MCF 10A (cell line): ENCODE data around the gene IRAK1. TPM values are rescaled to one million over a fixed set of nuclear protein-coding genes. Genes with fewer than 3 reads are reported as not detected.
"Not testable (repeated sequence)": the region's sequence is repeated elsewhere in the genome, so short reads cannot be mapped to it uniquely, and the experiment has no call there.

ENCODE experiments used
- BruUV-seq: library from RNA; stranded (reverse); fragments of 400-500 nt; replicated peaks from 2 replicates; lab custom pipeline; 2021; lab: Mats Ljungman, UMichigan
- CTCF ChIA-PET: fragments of 300-600 bp; sonication (Branson Sonifier 250); formaldehyde crosslinking; extraction: SDS; loops from one replicate; lab custom pipeline; 2021; ENCODE audit warnings: antibody characterized with exemption, inconsistent platforms; lab: Yijun Ruan, JAX
- POLR2A ChIA-PET: fragments of 300-600, 350-650 bp; sonication (Branson Sonifier 250); formaldehyde crosslinking; extraction: SDS; loops from one replicate; lab custom pipeline; 2020; ENCODE audit warnings: antibody characterized with exemption, inconsistent platforms; lab: Yijun Ruan, JAX
- DNase-seq: peaks from one replicate; pipeline ENCODE4 v3.0.0-alpha.2; 2018; ENCODE audit not compliant: unreplicated experiment
- H3K27ac Mint-ChIP-seq: one replicate; pipeline ENCODE4 v1.8.0; 2022; ENCODE audit warnings: mild to moderate bottlenecking, low read depth, mixed read lengths; ENCODE audit not compliant: unreplicated experiment
- H3K27me3 Mint-ChIP-seq: one replicate; pipeline ENCODE4 v1.8.0; 2022; ENCODE audit warnings: mixed read lengths; ENCODE audit not compliant: insufficient read depth, unreplicated experiment
- H3K36me3 Mint-ChIP-seq: one replicate; pipeline ENCODE4 v1.8.0; 2022; ENCODE audit warnings: mild to moderate bottlenecking, moderate library complexity, mixed read lengths; ENCODE audit not compliant: insufficient read depth, unreplicated experiment
- H3K4me1 Mint-ChIP-seq: one replicate; pipeline ENCODE4 v1.8.0; 2022; ENCODE audit warnings: mixed read lengths; ENCODE audit not compliant: insufficient read depth, unreplicated experiment
- H3K4me3 Mint-ChIP-seq: one replicate; pipeline ENCODE4 v1.8.0; 2022; ENCODE audit warnings: mild to moderate bottlenecking, moderate library complexity, mixed read lengths; ENCODE audit not compliant: unreplicated experiment
- H3K9me3 Mint-ChIP-seq: one replicate; pipeline ENCODE4 v1.8.0; 2022; ENCODE audit warnings: mixed read lengths; ENCODE audit not compliant: unreplicated experiment
- CTCF ChIP-seq: fragments of 200-600 bp; IDR thresholded peaks from one replicate; pipeline ENCODE4 v1.8.0; 2022; ENCODE audit warnings: antibody characterized with exemption, mild to moderate bottlenecking; ENCODE audit not compliant: unreplicated experiment
- intact Hi-C: fragments of 100-400 bp; cut with micrococcal nuclease; formaldehyde crosslinking; loops from 2 replicates; pipeline ENCODE4 v1.14.1; 2022
- total RNA-seq: library from RNA; stranded (reverse); gene quantifications from 2 replicates; pipeline ENCODE4 v1.2.3, GENCODE V29; 2022

The IRAK1 gene
- total RNA-seq, 1 experiment from 2014 or later: 201 TPM

GRCh38 chrX:153981231-153981630 lies 38.5 kb downstream of the IRAK1 start:
- CTCF ChIA-PET: interaction anchor here (0.5 to 4.9 kb wide), 2 partner anchors 33 to 56 kb away, joined by 3 to 15 read pairs; no protein-coding TSS in a partner anchor
- Mint-ChIP-seq H3K4me1 (no peaks in the 10 kb centered on the region), H3K27me3 (no peaks in the 10 kb centered on the region), H3K27ac (no peak overlapping the region), H3K36me3 (peaks cover 7% of the 10 kb centered on the region), H3K9me3 (no peaks in the 10 kb centered on the region), H3K4me3 (no peak overlapping the region)
- no peak for TF ChIP-seq CTCF
- BruUV-seq: no TSS peak
- DNase-seq: no peak
- POLR2A ChIA-PET: no interaction called here
- intact Hi-C loops: no loop called here

- DNase-seq, H3K4me1 Mint-ChIP-seq, H3K36me3 Mint-ChIP-seq, intact Hi-C loops, H3K27ac Mint-ChIP-seq, BruUV-seq, H3K27me3 Mint-ChIP-seq, POLR2A ChIA-PET, H3K4me3 Mint-ChIP-seq, H3K9me3 Mint-ChIP-seq: not testable (repeated sequence)
- CTCF ChIA-PET: interaction anchor here (4.9 kb wide), 1 partner anchor 33 kb away, joined by 15 read pairs; no protein-coding TSS in a partner anchor
These were observed 39.3 kb downstream of the IRAK1 start for GRCh38 chrX:153980394-153980793.

GRCh38 chrX:153974726-153975286 lies 44.9 kb downstream of the IRAK1 start:
- Mint-ChIP-seq H3K36me3 (peaks cover 4% of the 10 kb centered on the region), H3K4me3 (no peak overlapping the region), H3K27ac (no peak overlapping the region), H3K9me3 (no peaks in the 10 kb centered on the region), H3K4me1 (peaks cover 10% of the 10 kb centered on the region), H3K27me3 (no peaks in the 10 kb centered on the region)
- CTCF ChIA-PET: interaction anchor here (0.9 to 1.4 kb wide), 2 partner anchors 28 to 38 kb away, joined by 3 to 4 read pairs; no protein-coding TSS in a partner anchor
- intact Hi-C loops: no loop called here
- DNase-seq: no peak
- TF ChIP-seq CTCF: no peak
- POLR2A ChIA-PET: interaction anchor here (3.8 kb wide), 1 partner anchor 35 kb away, joined by 15 read pairs; no protein-coding TSS in a partner anchor
- BruUV-seq: no TSS peak

GRCh38 chrX:153974003-153974725 lies 45.5 kb downstream of the IRAK1 start:
- POLR2A ChIA-PET: interaction anchor here (0.7 to 3.8 kb wide), 3 partner anchors 12 to 46 kb away, joined by 3 to 15 read pairs (median 4); partner anchors contain the start of gene IRAK1
- no TSS peak for BruUV-seq

More at GRCh38 chrX:153974003-153974725, 45.5 kb downstream of the IRAK1 start:
- Mint-ChIP-seq H3K27ac (no peak overlapping the region), H3K9me3 (no peaks in the 10 kb centered on the region), H3K36me3 (peaks cover 4% of the 10 kb centered on the region), H3K4me1 (peaks cover 16% of the 10 kb centered on the region), H3K4me3 (peak overlapping the region; percentile 95), H3K27me3 (no peaks in the 10 kb centered on the region)
- no peak for DNase-seq
- no peak for TF ChIP-seq CTCF
- CTCF ChIA-PET: interaction anchor here (0.9 kb wide), 2 partner anchors 27 to 40 kb away, joined by 3 read pairs; no protein-coding TSS in a partner anchor
- intact Hi-C loops: no loop called here
